GM12872 (cell line): ENCODE results near the gene AP4M1.

Experiments used
- CTCF ChIP-seq: IDR thresholded peaks from 3 replicates; pipeline ENCODE4 v1.5.1; 2011; ENCODE audit warnings: low read depth, mild to moderate bottlenecking, low read length, moderate library complexity; ENCODE audit not compliant: insufficient read depth

Gene AP4M1

GRCh38 chr7:100122568-100122967 lies 21.1 kb downstream of the AP4M1 start:
- TF ChIP-seq CTCF, result no peak

GRCh38 chr7:100124301-100125230 lies 23.1 kb downstream of the AP4M1 start:
- no peak for TF ChIP-seq CTCF

DNA sequence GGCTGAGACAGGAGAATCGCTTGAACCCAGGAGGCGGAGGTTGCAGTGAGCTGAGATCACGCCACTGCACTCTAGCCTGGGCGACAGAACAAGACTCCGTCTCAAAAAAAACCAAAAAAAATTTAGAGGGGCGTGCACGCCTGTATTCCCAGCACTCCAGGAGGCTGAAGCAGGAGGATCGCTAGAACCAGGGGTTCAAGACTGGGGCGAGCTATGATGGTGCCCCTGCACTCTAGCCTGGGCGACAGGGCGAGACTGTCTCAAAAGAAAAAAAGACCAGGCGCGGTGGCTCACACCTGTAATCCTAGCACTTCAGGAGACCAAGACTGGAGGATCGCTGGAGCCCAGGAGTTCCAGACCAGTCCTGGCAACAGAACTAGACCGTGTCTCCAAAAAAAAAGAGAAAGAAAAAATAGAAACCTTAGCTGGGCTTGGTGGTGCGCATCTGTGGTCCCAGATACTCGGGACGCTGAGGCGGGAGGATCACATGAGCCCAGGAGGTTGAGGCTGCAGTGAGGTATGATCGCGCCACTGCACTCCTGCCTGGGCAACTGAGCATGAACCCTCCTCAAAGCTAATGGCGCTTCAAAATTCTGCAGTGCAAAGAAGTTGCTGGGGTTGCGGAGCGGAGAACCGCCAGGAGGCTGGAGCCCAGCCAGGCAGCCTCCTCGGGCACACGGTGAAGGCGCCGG lies 24.9 kb downstream of the AP4M1 start:
- no peak for TF ChIP-seq CTCF

DNA sequence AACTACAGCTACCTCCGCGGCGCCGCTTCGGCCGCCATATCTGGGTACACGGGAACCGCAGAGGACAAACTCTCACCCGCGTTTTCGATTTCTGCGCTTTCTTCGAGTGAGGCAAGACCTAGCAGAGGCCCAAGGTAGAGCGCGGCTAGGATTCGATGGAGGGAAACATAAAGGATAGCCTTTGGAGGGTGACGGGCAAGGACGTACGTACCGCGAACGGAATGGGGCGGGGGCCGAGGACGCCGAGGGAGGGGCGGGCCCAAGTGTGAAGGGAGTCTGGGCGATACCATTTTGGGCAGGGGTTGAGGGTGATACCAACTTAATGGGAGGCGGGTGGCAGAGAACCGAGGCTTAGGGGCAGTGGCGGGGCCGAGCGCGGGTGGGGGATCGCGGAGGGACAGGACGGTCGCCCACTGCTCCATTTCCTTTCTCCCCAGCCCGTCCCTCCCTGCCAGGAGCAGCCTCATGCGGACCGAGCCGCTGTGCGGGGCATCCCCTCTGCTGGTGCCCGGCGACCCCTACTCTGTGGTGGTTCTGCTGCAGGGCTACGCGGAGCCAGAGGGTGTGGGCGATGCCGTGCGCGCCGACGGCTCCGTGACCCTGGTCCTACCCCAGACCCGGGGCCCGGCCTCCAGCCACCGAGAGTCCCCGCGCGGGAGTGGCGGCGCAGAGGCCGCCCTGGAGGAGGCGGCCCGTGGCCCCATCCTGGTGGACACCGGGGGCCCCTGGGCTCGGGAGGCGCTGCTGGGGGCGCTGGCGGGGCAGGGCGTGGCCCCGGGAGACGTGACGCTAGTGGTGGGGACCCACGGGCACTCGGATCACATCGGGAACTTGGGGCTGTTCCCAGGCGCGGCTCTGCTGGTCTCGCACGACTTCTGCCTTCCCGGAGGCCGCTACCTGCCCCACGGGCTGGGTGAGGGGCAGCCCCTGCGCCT lies 25.8 kb downstream of the AP4M1 start, which contains the start of gene MBLAC1:
Gene MBLAC1, plus strand, starts transcription at position 37 of the 935 bp plus-strand sequence. Its CDS starts 429 bp downstream, at position 466.
- TF ChIP-seq CTCF, result no peak

DNA sequence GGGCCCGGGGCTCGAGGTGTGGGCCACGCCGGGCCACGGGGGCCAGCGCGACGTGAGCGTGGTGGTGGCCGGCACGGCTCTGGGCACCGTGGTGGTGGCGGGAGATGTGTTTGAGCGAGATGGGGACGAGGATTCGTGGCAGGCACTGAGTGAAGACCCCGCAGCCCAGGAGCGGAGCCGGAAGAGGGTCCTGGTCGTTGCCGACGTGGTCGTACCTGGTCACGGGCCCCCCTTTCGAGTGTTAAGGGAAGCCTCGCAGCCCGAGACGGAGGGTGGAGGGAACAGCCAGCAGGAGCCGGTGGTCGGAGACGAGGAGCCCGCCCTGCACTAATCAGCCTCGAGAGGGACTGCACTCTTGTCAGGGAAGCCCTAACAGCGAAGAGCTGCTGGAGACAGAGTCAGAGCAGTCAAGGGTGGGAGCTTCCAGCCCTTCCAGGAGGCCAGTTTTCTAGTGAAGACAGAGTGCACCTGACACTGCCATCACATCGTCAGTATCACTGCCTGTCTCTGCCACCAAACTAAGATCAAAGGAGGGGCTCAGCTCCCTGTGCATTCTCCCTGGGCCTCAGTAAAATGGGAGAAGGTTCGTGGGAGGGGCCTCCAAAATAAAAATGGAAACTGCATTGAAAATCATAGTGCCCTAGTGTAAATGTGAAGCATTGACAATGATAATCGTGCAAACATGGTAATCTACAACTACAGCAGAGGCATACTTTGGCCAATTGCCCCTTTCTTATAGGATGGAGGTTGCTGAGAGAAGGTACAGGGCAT lies 26.6 kb downstream of the AP4M1 start:
- no peak for TF ChIP-seq CTCF

- TF ChIP-seq CTCF, result no peak
These were observed 27.2 kb downstream of the AP4M1 start for GRCh38 chr7:100128637-100128963.
